ENCODE data around the gene C14orf132.

DNA sequence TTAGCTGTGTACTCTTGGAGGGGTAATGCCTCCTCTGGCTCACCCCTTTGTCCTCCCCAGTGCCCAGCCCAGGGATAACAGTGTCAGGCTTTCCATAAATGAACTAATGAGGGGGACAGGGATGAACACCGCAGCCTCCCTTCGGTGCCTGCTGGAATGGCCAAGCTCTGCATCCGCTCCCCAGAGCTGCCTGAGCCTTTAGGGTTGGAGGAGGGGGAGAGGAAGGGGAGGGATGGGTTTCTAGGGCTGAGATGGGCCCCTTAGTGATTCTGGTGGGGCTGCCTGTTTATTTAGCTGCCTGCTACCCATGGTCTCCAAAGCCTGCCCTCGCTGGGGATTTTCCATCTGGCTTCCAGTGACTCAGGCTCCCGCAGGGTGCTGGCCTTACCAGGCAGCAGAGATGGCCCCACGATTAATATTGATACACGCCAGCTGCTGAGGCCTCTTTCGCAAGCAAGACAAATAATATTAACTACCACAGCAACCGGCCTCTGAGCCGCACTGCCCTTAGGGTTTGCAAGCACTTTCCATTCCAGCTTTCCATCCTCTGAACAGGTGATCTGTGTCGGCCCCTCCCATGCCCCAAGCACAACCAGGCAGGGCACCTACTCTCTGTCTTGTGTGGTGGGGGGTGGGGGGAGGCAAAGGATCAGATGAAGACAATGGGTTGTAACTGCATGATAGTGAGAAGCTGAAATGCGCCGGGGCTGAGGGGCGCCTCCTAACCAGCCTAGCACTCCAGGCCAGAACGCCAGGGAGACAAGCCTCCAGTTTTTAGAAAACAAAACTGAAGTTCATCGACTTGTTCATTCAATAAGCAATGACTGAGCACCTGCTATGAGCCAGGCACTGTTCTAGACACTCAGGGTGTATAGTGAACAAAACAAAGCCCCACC, 56.7 kb downstream of the C14orf132 start:
- TF ChIP-seq, protein P1, sequence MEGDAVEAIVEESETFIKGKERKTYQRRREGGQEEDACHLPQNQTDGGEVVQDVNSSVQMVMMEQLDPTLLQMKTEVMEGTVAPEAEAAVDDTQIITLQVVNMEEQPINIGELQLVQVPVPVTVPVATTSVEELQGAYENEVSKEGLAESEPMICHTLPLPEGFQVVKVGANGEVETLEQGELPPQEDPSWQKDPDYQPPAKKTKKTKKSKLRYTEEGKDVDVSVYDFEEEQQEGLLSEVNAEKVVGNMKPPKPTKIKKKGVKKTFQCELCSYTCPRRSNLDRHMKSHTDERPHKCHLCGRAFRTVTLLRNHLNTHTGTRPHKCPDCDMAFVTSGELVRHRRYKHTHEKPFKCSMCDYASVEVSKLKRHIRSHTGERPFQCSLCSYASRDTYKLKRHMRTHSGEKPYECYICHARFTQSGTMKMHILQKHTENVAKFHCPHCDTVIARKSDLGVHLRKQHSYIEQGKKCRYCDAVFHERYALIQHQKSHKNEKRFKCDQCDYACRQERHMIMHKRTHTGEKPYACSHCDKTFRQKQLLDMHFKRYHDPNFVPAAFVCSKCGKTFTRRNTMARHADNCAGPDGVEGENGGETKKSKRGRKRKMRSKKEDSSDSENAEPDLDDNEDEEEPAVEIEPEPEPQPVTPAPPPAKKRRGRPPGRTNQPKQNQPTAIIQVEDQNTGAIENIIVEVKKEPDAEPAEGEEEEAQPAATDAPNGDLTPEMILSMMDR (optimal IDR thresholded peaks at IDR 0.05 in 1 of 3, IDR thresholded peaks at IDR 0.05 in 1 of 3, conservative IDR thresholded peaks at IDR 0.05 in 1 of 3; ENCODE audit: extremely low read depth in 1 of 3, insufficient read depth in 2 of 3, low read length in 3 of 3) = no peak
- no peak for TF ChIP-seq EZH2 (IDR thresholded peaks at IDR 0.05; ENCODE audit: low read length)

Measured in keratinocyte (primary cell).